LNCaP clone FGC (cell line): ENCODE data around the gene INSYN2B.

ENCODE experiments used
- DNase-seq: peaks from one replicate; pipeline ENCODE4 v3.0.0-alpha.2; 2011; ENCODE audit warnings: low read depth
- H3K4me3 ChIP-seq: 2 replicates; pipeline ENCODE4 v1.5.1; 2011; ENCODE audit warnings: mild to moderate bottlenecking, low read depth, low read length, control low read depth
- CTCF ChIP-seq: IDR thresholded peaks from 2 replicates; pipeline ENCODE4 v1.5.1; 2012; ENCODE audit warnings: mild to moderate bottlenecking; ENCODE audit not compliant: control insufficient read depth, insufficient read depth; ENCODE audit errors: extremely low read depth

The INSYN2B gene

GRCh38 chr5:169914766-169915165 lies 65.5 kb downstream of the INSYN2B start:
- TF ChIP-seq CTCF: no peak
- H3K4me3 ChIP-seq: no peak overlapping the region
- no peak for DNase-seq

GRCh38 chr5:169913479-169913878 lies 66.8 kb downstream of the INSYN2B start:
- TF ChIP-seq CTCF: no peak
- H3K4me3 ChIP-seq: no peak overlapping the region
- DNase-seq: no peak

- no peak overlapping the region for H3K4me3 ChIP-seq
- DNase-seq: no peak
- peak; percentile 37 for TF ChIP-seq CTCF
Observed at GRCh38 chr5:169911448-169912212, 68.7 kb downstream of the INSYN2B start.

GRCh38 chr5:169910393-169910792 lies 69.9 kb downstream of the INSYN2B start:
- no peak for TF ChIP-seq CTCF
- no peak for DNase-seq
- no peak overlapping the region for H3K4me3 ChIP-seq

- H3K4me3 ChIP-seq: no peak overlapping the region
- DNase-seq: no peak
- no peak for TF ChIP-seq CTCF
Observed at GRCh38 chr5:169909945-169910344, 70.3 kb downstream of the INSYN2B start.

- H3K4me3 ChIP-seq: no peak overlapping the region
- no peak for TF ChIP-seq CTCF
- DNase-seq: no peak
Observed at GRCh38 chr5:169908864-169909263, 71.4 kb downstream of the INSYN2B start.
